GM15510 (cell line): ENCODE data around the gene ZNF248.

Experiments
- POLR2A ChIP-seq: IDR thresholded peaks from 3 replicates; pipeline ENCODE4 v1.6.1; 2011; ENCODE audit warnings: borderline replicate concordance; ENCODE audit not compliant: insufficient read length; ENCODE audit errors: extremely low read depth

The ZNF248 gene

GRCh38 chr10:37857287-37858211 is at the start of gene ZNF248:
Gene ZNF248, minus strand, starts transcription at chr10:37857610. Its CDS starts 1,300 bp downstream, at chr10:37856310.
- TF ChIP-seq POLR2A, result peak; percentile 98

GRCh38 chr10:37906382-37906781 is 49.0 kb upstream of the ZNF248 start:
- no peak for TF ChIP-seq POLR2A

DNA sequence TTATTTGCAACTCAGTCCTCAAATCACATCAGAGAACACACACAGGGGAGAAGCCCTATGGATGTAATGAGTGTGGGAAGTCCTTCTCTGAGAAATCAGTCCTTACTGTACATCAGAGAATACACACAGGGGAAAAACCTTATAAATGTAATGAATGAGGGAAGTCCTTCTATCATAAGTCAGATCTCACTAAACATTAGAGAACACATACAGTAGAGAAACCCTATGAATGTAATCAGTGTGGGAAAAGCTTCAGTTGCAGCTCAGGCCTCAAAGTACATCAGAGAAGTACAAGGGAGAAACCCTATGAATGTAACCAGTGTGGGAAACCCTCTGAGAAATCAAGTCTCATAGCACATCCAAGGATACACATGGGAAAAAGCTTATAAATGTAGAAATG is 39.0 kb upstream of the ZNF248 start:
- no peak for TF ChIP-seq POLR2A

DNA sequence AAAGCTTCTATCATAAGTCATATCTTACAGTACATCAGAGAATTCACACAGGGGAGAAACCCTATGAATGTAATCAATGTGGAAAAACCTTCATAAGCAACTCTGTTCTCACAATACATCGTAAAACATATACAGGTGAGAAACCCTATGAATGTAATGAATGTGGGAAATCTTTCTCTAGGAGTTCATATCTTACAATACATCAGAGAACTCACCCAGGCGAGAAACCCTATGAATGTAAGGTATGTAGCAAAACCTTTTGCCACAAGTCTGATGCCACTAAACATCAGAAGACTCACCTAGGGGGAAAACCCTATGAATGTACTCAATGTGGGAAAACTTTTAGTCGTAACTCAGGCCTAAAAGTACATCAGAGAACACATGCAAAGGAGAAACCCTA is 38.3 kb upstream of the ZNF248 start:
- no peak for TF ChIP-seq POLR2A

DNA sequence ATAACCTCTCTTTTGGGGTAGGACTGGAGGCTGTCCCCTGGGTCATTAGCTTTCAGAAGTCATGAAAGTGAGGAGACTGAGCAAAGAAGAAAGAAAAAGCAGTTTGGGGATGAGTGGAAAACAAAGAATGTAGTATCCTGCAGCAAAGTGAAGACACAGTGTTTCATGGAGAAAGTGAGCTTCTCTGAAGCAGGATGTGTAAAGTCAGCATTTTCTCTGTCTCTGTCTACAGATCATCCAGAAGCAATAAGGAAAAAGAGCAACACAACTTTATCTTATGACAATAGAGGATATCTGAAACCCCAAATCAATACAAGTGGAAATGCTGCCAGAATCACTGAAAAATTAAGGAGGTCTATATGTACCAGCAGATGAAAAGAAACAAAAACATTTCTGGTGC is 28.4 kb upstream of the ZNF248 start:
- no peak for TF ChIP-seq POLR2A

DNA sequence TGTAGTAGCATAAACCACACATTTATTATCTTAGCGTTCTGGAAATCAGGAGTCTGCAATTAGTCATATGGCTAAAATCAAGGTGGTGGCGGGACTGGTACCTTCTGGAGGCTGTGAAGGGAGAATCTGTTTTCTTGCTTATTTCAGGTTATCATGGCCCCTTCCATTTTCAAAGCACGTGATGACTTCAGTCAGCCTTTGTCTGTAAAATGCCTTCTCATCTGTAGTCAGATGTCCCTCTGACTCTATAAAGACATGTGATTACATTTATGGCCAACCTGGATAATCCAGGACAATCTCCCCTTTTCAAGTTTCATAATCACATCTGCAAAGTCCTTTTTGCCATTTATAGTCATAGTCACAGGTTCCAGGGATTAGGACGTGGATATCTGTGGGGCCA is 15.5 kb upstream of the ZNF248 start:
- no peak for TF ChIP-seq POLR2A

GRCh38 chr10:37872283-37872682 is 14.9 kb upstream of the ZNF248 start:
- no peak for TF ChIP-seq POLR2A

- no peak for TF ChIP-seq POLR2A
Observed at GRCh38 chr10:37871568-37872251, 14.3 kb upstream of the ZNF248 start.

- TF ChIP-seq POLR2A, result no peak
Observed at GRCh38 chr10:37871143-37871542, 13.7 kb upstream of the ZNF248 start.

GRCh38 chr10:37868796-37869195 is 11.4 kb upstream of the ZNF248 start:
- no peak for TF ChIP-seq POLR2A

GRCh38 chr10:37865957-37866803 is 8.8 kb upstream of the ZNF248 start:
- TF ChIP-seq POLR2A, result no peak

GRCh38 chr10:37865264-37865663 is 7.9 kb upstream of the ZNF248 start:
- no peak for TF ChIP-seq POLR2A

DNA sequence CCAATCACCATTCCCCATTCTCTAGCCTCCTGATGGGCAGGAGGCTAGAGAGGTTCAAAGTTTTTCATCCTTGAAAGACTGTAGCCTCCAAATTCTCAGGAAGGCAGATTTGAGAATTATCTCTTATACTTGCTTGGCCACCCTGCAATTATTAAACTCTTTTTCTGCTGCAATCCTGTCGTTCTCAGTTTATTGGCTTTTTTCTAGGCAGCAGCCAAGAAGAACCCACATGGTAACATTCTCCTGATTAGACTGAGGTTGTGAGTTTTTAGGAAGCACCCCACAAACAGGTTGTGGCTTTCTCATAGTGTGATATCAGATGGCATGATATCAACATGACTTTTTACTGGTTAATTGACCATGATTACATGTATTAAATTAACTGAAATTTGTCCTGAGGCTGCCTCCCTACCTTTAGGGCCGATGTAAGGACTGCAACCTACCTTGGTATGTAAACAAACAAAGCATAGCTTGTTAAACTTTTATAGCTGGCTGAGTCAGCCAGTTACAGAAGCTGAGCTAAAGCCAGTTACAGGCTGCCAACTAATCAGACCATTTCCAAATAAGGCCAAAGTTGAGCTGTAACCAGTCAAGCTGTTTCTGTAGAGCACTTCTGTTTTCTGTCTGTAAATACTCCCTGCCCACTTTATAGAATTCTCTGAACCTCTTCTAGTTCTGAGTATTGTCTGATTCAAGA is 3.2 kb upstream of the ZNF248 start:
- TF ChIP-seq POLR2A, result no peak

DNA sequence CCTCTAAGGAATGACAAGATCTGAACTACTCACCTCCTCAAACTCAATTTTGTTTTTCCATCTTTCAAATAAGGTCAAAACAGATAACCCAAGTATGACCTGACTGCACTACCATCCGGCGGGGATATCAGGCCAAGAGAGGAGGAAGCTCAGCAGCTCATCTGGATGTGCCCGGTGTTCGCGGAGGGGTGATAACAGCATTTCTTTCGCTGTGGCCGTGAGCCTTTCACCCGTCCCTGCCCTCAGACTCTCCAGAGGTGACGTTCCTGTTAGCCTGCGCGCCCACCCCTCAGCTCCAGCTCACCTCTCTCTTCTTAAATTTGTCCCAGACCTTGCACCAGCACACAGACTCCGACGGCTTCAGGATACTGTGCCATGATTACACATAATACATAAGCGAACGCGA is 526 bp downstream of the ZNF248 start:
- TF ChIP-seq POLR2A, result no peak
